ENCODE data around the gene CDC20B.

Gene CDC20B

GRCh38 chr5:55140908-55141665 is 31.9 kb downstream of the CDC20B start (continued):
- TF ChIP-seq ZNF394 (tag by site-specific recombination; IDR thresholded peaks at IDR 0.05; ENCODE audit: borderline replicate concordance) (no peak), FEZF1 (tag by site-specific recombination; IDR thresholded peaks at IDR 0.05) (no peak), ZFP37 (tag by site-specific recombination; IDR thresholded peaks at IDR 0.05) (no peak), ZNF48 (tag by site-specific recombination; IDR thresholded peaks at IDR 0.05) (no peak), ZNF830 (tag by site-specific recombination; IDR thresholded peaks at IDR 0.05; ENCODE audit: low read depth) (no peak), ZFP3 (tag by site-specific recombination; IDR thresholded peaks at IDR 0.05; ENCODE audit: low read depth) (no peak)

GRCh38 chr5:55136521-55136920 is 36.5 kb downstream of the CDC20B start:
- H3K27ac ChIP-seq (ENCODE audit: extremely low read depth, low read depth, low read length): no peak overlapping the region
- H3K4me1 ChIP-seq (ENCODE audit: control insufficient read depth, insufficient read depth, low read length): no peaks in the 10 kb centered on the region
- POLR2A ChIA-PET: no interaction called here
- CTCF ChIA-PET: interaction anchor here (1.7 kb wide), 1 partner anchor 10 kb away, joined by 8 read pairs; no protein-coding TSS in a partner anchor
- H3K4me3 ChIP-seq (ENCODE audit: low read depth, low read length): no peak overlapping the region
- H3K9me3 ChIP-seq (ENCODE audit: control insufficient read depth, insufficient read depth, low read depth, low read length): no peaks in the 10 kb centered on the region
- no peaks in the 10 kb centered on the region for H3K36me3 ChIP-seq (ENCODE audit: control insufficient read depth in 2 of 2, insufficient read depth in 1 of 2, low read length in 2 of 2)
- TF ChIP-seq ZSCAN18 (tag by site-specific recombination; IDR thresholded peaks at IDR 0.05) (no peak), ZNF280D (tag by site-specific recombination; IDR thresholded peaks at IDR 0.05) (no peak), MYNN (tag by site-specific recombination; IDR thresholded peaks at IDR 0.05; ENCODE audit: borderline replicate concordance) (no peak), HOXD13 (CRISPR knock-in tag; IDR thresholded peaks at IDR 0.05; ENCODE audit: borderline replicate concordance) (no peak), KLF1 (tag by site-specific recombination; IDR thresholded peaks at IDR 0.05) (no peak), ZNF214 (tag by site-specific recombination; IDR thresholded peaks at IDR 0.05; ENCODE audit: borderline replicate concordance) (no peak)

- Histone ChIP-seq H3K4me3 (ENCODE audit: low read depth, low read length) (no peak overlapping the region), H3K9me3 (ENCODE audit: control insufficient read depth, insufficient read depth, low read depth, low read length) (no peaks in the 10 kb centered on the region), H3K27ac (ENCODE audit: extremely low read depth, low read depth, low read length) (no peak overlapping the region), H3K36me3 (ENCODE audit: control insufficient read depth in 2 of 2, insufficient read depth in 1 of 2, low read length in 2 of 2) (no peaks in the 10 kb centered on the region), H3K4me1 (ENCODE audit: control insufficient read depth, insufficient read depth, low read length) (no peaks in the 10 kb centered on the region)
- ChIA-PET POLR2A (no interaction called here), CTCF (interaction anchor here (0.7 to 1.7 kb wide), 3 partner anchors 190 to 228 kb away, joined by 4 to 5 read pairs (median 4); no protein-coding TSS in a partner anchor)
- TF ChIP-seq ZNF518A (tag by site-specific recombination; conservative IDR thresholded peaks at IDR 0.05; ENCODE audit: low read depth): no peak
- TF ChIP-seq ZNF548 (tag by site-specific recombination; IDR thresholded peaks at IDR 0.05): no peak
- no peak for TF ChIP-seq ZSCAN30 (tag by site-specific recombination; IDR thresholded peaks at IDR 0.05)
- TF ChIP-seq ZNF549 (tag by site-specific recombination; IDR thresholded peaks at IDR 0.05): no peak
- TF ChIP-seq ZNF530 (tag by site-specific recombination; IDR thresholded peaks at IDR 0.05; ENCODE audit: low read depth): no peak
- TF ChIP-seq ZNF707 (tag by site-specific recombination; IDR thresholded peaks at IDR 0.05): no peak
- no peak for TF ChIP-seq REPIN1 (tag by site-specific recombination; IDR thresholded peaks at IDR 0.05; ENCODE audit: low read depth)
- TF ChIP-seq ZIC2 (tag by site-specific recombination; IDR thresholded peaks at IDR 0.05): no peak
Observed at GRCh38 chr5:55134053-55134722, 38.8 kb downstream of the CDC20B start.
